Tibial artery (tissue), 4 donors: ENCODE data around the gene MGAT5.
"Not testable (repeated sequence)": the region's sequence is repeated elsewhere in the genome, so short reads cannot be mapped to it uniquely, and the experiment has no call there.

Experiments
- DNase-seq, 2 donors: peaks; one replicate each; pipeline ENCODE4 v3.0.0-alpha.2; 2019
- H3K27ac ChIP-seq, 2 donors: fragments of 200-600 bp; sonication (generic) in 1 of 2; 1 replicate in 1 of 2; 2 replicates in 1 of 2; pipeline ENCODE4 v1.5.1; 2018 to 2019; ENCODE audit warnings: mild to moderate bottlenecking in 1 of 2
- H3K27me3 ChIP-seq, 2 donors: fragments of 200-600 bp; sonication (generic) in 1 of 2; one replicate each; pipeline versions ENCODE4 v1.5.1 to v1.6.0; 2016 to 2019
- H3K36me3 ChIP-seq, 3 donors: fragments of 200-600 bp; sonication (generic) in 2 of 3; one replicate each; pipeline ENCODE4 v1.5.1; 2016 to 2019; ENCODE audit warnings: mild to moderate bottlenecking in 2 of 3
- H3K4me1 ChIP-seq, 4 donors: fragments of 200-600 bp; sonication (generic) in 2 of 4; 1 replicate in 3 of 4; 2 replicates in 1 of 4; pipeline ENCODE4 v1.5.1; 2016 to 2019
- H3K4me3 ChIP-seq, 2 donors: fragments of 200-600 bp; sonication (generic) in 1 of 2; 1 replicate in 1 of 2; 2 replicates in 1 of 2; pipeline ENCODE4 v1.5.1; 2018 to 2019; ENCODE audit warnings: mild to moderate bottlenecking in 2 of 2
- H3K9me3 ChIP-seq, 3 donors: fragments of 200-600 bp; sonication (generic) in 1 of 3; one replicate each; pipeline ENCODE4 v1.5.1; 2016 to 2019
- CTCF ChIP-seq, 2 experiments: fragments of 200-600 bp in 1 of 2; fragments of 450-650 bp in 1 of 2; IDR thresholded peaks; one replicate each; pipeline ENCODE4 v1.5.1; 2017 to 2019; ENCODE audit warnings: antibody characterized with exemption in 2 of 2, mild to moderate bottlenecking in 1 of 2, moderate library complexity in 1 of 2
- intact Hi-C: fragments of 100-400 bp; cut with DNase I; formaldehyde crosslinking; loops from one replicate; pipeline ENCODE4 v1.15.0; 2023; ENCODE audit warnings: low total_unique reads

The MGAT5 gene

GRCh38 chr2:134469516-134470115, 215.7 kb downstream of the MGAT5 start:
- H3K27ac ChIP-seq: no peak overlapping the region
- no peaks in the 10 kb centered on the region for H3K36me3 ChIP-seq
- no peaks in the 10 kb centered on the region for H3K27me3 ChIP-seq
- no peak for DNase-seq
- no peaks in the 10 kb centered on the region for H3K4me1 ChIP-seq
- H3K4me3 ChIP-seq: no peak overlapping the region
- intact Hi-C loops: no loop called here
- no peak for TF ChIP-seq CTCF (IDR thresholded peaks at IDR 0.05)
- H3K9me3 ChIP-seq: peaks cover 0 to 11% (median 3%) of the 10 kb centered on the region in 3 donors

GRCh38 chr2:134470561-134471168, 216.8 kb downstream of the MGAT5 start:
- TF ChIP-seq CTCF (IDR thresholded peaks at IDR 0.05): no peak
- Histone ChIP-seq H3K9me3 (peaks cover 0 to 11% (median 3%) of the 10 kb centered on the region in 3 donors), H3K27ac (no peak overlapping the region), H3K4me3 (no peak overlapping the region), H3K4me1 (no peaks in the 10 kb centered on the region), H3K36me3 (no peaks in the 10 kb centered on the region), H3K27me3 (no peaks in the 10 kb centered on the region)
- intact Hi-C loops: no loop called here
- DNase-seq: no peak

- H3K36me3 ChIP-seq, H3K27me3 ChIP-seq, H3K27ac ChIP-seq, DNase-seq, H3K4me1 ChIP-seq, H3K4me3 ChIP-seq, intact Hi-C loops: not testable (repeated sequence)
- H3K9me3 ChIP-seq: peaks cover 0 to 11% (median 3%) of the 10 kb centered on the region in 3 donors
Observed at GRCh38 chr2:134476982-134477381, 223.1 kb downstream of the MGAT5 start.

- Histone ChIP-seq H3K4me3 (no peak overlapping the region), H3K27me3 (peaks cover 0 to 3% of the 10 kb centered on the region in 2 donors), H3K27ac (no peak overlapping the region), H3K4me1 (no peaks in the 10 kb centered on the region), H3K9me3 (no peaks in the 10 kb centered on the region), H3K36me3 (no peaks in the 10 kb centered on the region)
- DNase-seq: no peak
- TF ChIP-seq CTCF (IDR thresholded peaks at IDR 0.05): no peak
- intact Hi-C loops: no loop called here
Observed at GRCh38 chr2:134479696-134480330, 225.9 kb downstream of the MGAT5 start.

- H3K4me1 ChIP-seq: no peaks in the 10 kb centered on the region
- peaks cover 0 to 3% of the 10 kb centered on the region in 2 donors for H3K27me3 ChIP-seq
- no peak for DNase-seq
- no peak overlapping the region for H3K27ac ChIP-seq
- H3K4me3 ChIP-seq: no peak overlapping the region
- intact Hi-C loops: no loop called here
- TF ChIP-seq CTCF (IDR thresholded peaks at IDR 0.05): no peak
- H3K36me3 ChIP-seq: no peaks in the 10 kb centered on the region
- H3K9me3 ChIP-seq: no peaks in the 10 kb centered on the region
Observed at GRCh38 chr2:134482131-134482723, 228.4 kb downstream of the MGAT5 start.

GRCh38 chr2:134482766-134483340, 229.0 kb downstream of the MGAT5 start:
- no peak for TF ChIP-seq CTCF (IDR thresholded peaks at IDR 0.05)
- H3K27ac ChIP-seq: no peak overlapping the region
- no peaks in the 10 kb centered on the region for H3K9me3 ChIP-seq
- intact Hi-C loops: no loop called here
- no peaks in the 10 kb centered on the region for H3K36me3 ChIP-seq
- H3K4me1 ChIP-seq: no peaks in the 10 kb centered on the region
- H3K4me3 ChIP-seq: no peak overlapping the region
- DNase-seq: no peak
- H3K27me3 ChIP-seq: peaks cover 0 to 3% of the 10 kb centered on the region in 2 donors
